Calu3 (cell line): ENCODE measurements around the gene NOL4L. TPM values are rescaled to one million over a fixed set of nuclear protein-coding genes. Genes with fewer than 3 reads are reported as not detected.

Experiments used
- BruUV-seq: library from RNA; stranded (reverse); fragments of 400-500 nt; replicated peaks from 2 replicates; lab custom pipeline; 2021; lab: Mats Ljungman, UMichigan
- CTCF ChIA-PET: fragments of 300-600 bp; sonication (Branson Sonifier 250); formaldehyde crosslinking; loops from one replicate; lab custom pipeline; 2022; ENCODE audit warnings: antibody characterized with exemption; lab: Charles Lee
- DNase-seq: peaks from one replicate; pipeline ENCODE4 v3.0.0; 2022
- H3K27ac Mint-ChIP-seq: one replicate; pipeline ENCODE4 v1.8.0; 2022; ENCODE audit warnings: mixed read lengths; ENCODE audit not compliant: unreplicated experiment
- H3K27me3 Mint-ChIP-seq: one replicate; pipeline ENCODE4 v1.8.0; 2022; ENCODE audit warnings: mixed read lengths; ENCODE audit not compliant: unreplicated experiment
- H3K36me3 Mint-ChIP-seq: one replicate; pipeline ENCODE4 v1.8.0; 2022; ENCODE audit warnings: mild to moderate bottlenecking, moderate library complexity, mixed read lengths; ENCODE audit not compliant: insufficient read depth, unreplicated experiment
- H3K4me1 Mint-ChIP-seq: one replicate; pipeline ENCODE4 v1.8.0; 2022; ENCODE audit warnings: mild to moderate bottlenecking, low read depth, mixed read lengths; ENCODE audit not compliant: unreplicated experiment
- H3K4me3 Mint-ChIP-seq: one replicate; pipeline ENCODE4 v1.8.0; 2022; ENCODE audit warnings: mild to moderate bottlenecking, low read depth, moderate library complexity, mixed read lengths; ENCODE audit not compliant: unreplicated experiment
- H3K9me3 Mint-ChIP-seq: one replicate; pipeline ENCODE4 v1.8.0; 2022; ENCODE audit warnings: low read depth, mixed read lengths; ENCODE audit not compliant: unreplicated experiment
- intact Hi-C: fragments of 100-400 bp; cut with micrococcal nuclease; formaldehyde crosslinking; loops from one replicate; pipeline ENCODE4 v1.10.0; 2022; ENCODE audit not compliant: unreplicated experiment
- total RNA-seq: library from RNA; stranded (reverse); gene quantifications from 2 replicates; pipeline ENCODE4 v1.2.3, GENCODE V29; 2022
- TF ChIP-seq, protein P1 (sequence below): fragments of 200-600 bp; IDR thresholded peaks from one replicate; pipeline ENCODE4 v1.8.0; 2022; ENCODE audit warnings: antibody characterized with exemption; ENCODE audit not compliant: unreplicated experiment

Gene NOL4L
- total RNA-seq, 1 experiment from 2014 or later: 46.9 TPM

DNA sequence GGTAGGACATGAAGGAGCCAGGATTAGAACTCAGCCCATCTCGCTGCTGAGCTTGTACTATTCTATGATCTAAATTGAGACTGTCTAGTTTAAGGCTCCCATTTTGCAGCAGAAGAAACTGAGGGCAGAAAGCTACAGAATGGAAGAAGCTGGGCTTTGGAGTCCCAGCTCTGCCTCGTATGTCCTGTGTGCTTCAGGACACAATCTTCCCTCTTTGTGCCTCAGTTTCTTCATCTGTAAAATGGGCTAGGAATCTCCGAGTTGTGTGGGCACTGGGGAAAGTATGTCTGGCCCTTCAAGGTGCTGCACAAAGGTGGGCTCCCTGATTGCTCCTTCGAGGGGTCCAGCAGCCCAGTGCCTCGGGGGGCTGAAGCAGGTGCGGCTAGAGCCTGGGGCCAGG lies 20.7 kb downstream of the NOL4L start:
- no peak overlapping the region for H3K4me3 Mint-ChIP-seq
- H3K4me1 Mint-ChIP-seq: no peaks in the 10 kb centered on the region
- DNase-seq: no peak
- H3K9me3 Mint-ChIP-seq: no peaks in the 10 kb centered on the region
- no TSS peak for BruUV-seq
- TF ChIP-seq, protein P1, sequence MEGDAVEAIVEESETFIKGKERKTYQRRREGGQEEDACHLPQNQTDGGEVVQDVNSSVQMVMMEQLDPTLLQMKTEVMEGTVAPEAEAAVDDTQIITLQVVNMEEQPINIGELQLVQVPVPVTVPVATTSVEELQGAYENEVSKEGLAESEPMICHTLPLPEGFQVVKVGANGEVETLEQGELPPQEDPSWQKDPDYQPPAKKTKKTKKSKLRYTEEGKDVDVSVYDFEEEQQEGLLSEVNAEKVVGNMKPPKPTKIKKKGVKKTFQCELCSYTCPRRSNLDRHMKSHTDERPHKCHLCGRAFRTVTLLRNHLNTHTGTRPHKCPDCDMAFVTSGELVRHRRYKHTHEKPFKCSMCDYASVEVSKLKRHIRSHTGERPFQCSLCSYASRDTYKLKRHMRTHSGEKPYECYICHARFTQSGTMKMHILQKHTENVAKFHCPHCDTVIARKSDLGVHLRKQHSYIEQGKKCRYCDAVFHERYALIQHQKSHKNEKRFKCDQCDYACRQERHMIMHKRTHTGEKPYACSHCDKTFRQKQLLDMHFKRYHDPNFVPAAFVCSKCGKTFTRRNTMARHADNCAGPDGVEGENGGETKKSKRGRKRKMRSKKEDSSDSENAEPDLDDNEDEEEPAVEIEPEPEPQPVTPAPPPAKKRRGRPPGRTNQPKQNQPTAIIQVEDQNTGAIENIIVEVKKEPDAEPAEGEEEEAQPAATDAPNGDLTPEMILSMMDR: no peak
- intact Hi-C loops: no loop called here
- no peak overlapping the region for H3K27ac Mint-ChIP-seq
- CTCF ChIA-PET: interaction anchor here (0.6 to 1.2 kb wide), 3 partner anchors 10 to 28 kb away, joined by 3 read pairs; no protein-coding TSS in a partner anchor
- peaks cover 37% of the 10 kb centered on the region for H3K27me3 Mint-ChIP-seq
- peaks cover 11% of the 10 kb centered on the region for H3K36me3 Mint-ChIP-seq

DNA sequence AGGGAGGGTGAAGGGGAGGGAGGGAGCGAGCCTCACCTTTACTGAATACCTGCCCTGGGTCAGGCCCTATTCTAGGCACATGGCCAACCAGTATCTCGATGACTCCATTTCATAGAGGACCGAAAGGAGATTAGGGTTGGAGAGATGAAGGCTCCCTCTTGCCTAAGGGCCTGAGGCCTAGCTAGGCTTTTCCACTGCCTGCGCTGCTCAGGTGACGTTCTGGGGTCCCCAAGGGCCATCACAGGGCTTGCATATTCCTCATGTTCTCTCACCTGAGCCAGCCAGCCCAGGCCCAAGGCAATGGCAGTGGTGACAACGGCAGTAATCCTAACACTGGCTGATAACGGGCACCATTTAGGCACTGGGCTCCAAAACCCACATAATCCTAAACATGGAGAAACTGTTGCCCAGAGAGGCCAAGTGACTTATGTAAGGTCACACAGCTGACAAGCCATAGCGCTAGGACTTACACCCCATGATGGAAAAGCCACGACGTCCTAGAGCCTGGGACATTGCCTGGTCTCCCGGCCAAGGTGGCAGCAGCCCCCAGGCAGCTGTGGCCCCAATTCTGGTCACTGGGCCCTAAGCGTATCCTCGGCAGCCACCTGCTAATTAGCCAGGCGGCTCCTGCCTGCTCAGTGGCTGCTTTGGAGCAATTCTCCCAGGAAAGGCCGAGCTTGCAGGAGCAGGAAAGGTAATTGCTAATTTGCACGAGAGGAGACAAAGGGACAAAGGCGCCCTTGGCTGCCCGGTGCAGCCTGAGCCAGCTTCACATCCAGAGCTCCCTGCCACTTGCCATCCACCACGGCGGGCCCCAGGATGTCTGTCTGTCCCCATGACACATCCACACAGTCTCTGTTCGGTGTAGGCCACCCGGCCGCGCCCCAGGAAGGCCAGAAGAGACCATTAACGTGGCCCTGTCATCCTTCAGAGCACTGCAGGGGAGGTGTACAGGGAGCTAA lies 21.5 kb downstream of the NOL4L start:
- BruUV-seq: no TSS peak
- Mint-ChIP-seq H3K36me3 (peaks cover 11% of the 10 kb centered on the region), H3K27ac (no peak overlapping the region), H3K27me3 (peaks cover 42% of the 10 kb centered on the region), H3K4me1 (no peaks in the 10 kb centered on the region), H3K4me3 (no peak overlapping the region), H3K9me3 (no peaks in the 10 kb centered on the region)
- CTCF ChIA-PET: interaction anchor here (0.7 to 1.2 kb wide), 2 partner anchors 9 to 27 kb away, joined by 3 read pairs; no protein-coding TSS in a partner anchor
- intact Hi-C loops: no loop called here
- TF ChIP-seq, protein P1: no peak
- DNase-seq: no peak

DNA sequence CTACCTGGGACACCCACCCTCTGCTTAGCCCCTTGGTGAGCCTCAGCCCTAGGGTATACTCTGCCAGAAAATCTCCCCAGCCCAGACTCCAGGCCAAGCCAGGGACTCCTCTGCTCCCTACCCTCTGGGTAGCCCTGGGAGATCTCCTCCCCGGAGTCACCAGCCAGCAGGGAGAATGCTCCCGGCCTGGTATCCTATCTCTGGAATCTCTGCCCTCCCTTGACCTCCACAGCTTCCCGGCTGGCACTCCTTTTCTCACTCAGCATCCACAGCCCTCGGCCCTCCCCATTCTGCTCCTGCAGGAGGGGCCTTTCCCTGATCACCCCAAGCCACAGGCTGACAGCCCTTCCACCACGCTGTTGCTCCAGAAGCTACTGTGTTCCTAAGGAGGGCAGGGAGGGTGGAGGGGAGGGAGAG lies 22.6 kb downstream of the NOL4L start:
- no peak for DNase-seq
- Mint-ChIP-seq H3K27ac (no peak overlapping the region), H3K27me3 (peaks cover 44% of the 10 kb centered on the region), H3K9me3 (no peaks in the 10 kb centered on the region), H3K4me1 (no peaks in the 10 kb centered on the region), H3K36me3 (peaks cover 11% of the 10 kb centered on the region), H3K4me3 (no peak overlapping the region)
- no TSS peak for BruUV-seq
- intact Hi-C loops: no loop called here
- TF ChIP-seq, protein P1: no peak
- CTCF ChIA-PET: no interaction called here

DNA sequence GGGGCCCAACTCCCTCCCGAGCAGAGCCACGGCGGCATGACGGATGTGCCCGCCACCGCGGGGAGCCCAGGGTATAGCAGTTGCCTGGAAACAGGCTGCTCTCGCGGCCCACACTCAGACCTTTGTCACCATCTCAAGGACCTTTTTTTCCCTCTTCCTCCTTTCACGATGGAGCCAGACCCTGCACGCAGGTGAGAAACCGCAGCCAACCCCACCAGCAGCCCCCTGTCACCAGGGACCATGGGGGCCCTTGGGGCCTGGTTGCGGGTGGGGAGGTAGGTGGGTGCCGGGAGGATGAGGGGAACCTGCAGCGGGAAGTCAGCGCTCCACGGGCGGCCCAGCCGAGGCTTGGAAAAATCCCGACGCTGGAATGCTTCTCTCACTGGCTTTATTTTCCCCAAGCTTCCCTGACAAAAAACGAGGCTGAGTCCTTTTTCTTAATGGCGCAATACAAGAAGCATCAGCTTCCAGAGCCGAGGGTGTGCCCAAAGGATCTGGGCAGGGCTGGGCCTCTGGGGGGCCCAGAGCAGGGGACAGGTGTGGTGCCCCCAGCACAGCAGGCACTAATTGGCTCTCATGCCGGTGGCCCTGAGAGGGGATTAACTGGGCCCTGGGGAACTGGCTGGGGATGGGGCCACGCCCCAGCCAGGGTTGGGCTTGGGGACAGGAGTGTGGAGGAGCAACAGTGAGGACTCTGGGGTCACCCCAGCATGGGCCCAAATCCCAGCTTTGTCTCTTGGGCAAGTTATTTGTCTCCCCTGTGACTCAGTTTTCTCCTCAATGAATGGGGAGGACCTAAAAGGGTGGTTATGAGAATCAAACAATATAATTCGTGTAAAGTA lies 23.9 kb downstream of the NOL4L start:
- Mint-ChIP-seq H3K36me3 (peaks cover 11% of the 10 kb centered on the region), H3K27ac (no peak overlapping the region), H3K4me3 (no peak overlapping the region), H3K9me3 (no peaks in the 10 kb centered on the region), H3K27me3 (peaks cover 57% of the 10 kb centered on the region), H3K4me1 (no peaks in the 10 kb centered on the region)
- intact Hi-C loops: no loop called here
- TF ChIP-seq, protein P1: no peak
- no peak for DNase-seq
- CTCF ChIA-PET: no interaction called here
- BruUV-seq: no TSS peak
